ENCODE results near the gene RABGGTA. TPM values are rescaled to one million over a fixed set of nuclear protein-coding genes. Genes with fewer than 3 reads are reported as not detected.

The RABGGTA gene
- total and polyA plus RNA-seq, 10 of the 15 experiments (the other 5 are each of a cell fraction or from before 2014, with no cell fraction given): 19.1 to 75.6 (median 46.9) TPM

DNA sequence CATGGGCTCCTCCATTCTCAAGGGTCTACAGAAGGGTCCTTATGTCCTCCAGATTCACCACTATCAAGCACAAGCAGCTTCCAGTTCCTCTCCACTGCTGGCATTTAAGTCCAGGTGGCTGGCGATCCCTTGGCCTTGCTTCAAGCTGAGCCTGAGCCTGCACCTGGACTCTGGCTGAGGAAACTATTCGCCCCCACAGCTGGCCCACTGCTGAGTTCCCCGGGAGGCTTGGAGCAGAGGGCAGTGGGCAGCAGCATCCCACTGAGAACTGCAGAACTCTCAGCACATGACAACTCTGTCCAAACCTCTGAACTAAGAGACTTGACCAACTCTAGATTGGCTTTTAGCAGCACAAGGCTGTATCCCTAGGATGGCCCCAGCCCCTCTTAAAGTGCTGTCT is 11.3 kb upstream of the RABGGTA start (continued):
- TF ChIP-seq, protein P1, sequence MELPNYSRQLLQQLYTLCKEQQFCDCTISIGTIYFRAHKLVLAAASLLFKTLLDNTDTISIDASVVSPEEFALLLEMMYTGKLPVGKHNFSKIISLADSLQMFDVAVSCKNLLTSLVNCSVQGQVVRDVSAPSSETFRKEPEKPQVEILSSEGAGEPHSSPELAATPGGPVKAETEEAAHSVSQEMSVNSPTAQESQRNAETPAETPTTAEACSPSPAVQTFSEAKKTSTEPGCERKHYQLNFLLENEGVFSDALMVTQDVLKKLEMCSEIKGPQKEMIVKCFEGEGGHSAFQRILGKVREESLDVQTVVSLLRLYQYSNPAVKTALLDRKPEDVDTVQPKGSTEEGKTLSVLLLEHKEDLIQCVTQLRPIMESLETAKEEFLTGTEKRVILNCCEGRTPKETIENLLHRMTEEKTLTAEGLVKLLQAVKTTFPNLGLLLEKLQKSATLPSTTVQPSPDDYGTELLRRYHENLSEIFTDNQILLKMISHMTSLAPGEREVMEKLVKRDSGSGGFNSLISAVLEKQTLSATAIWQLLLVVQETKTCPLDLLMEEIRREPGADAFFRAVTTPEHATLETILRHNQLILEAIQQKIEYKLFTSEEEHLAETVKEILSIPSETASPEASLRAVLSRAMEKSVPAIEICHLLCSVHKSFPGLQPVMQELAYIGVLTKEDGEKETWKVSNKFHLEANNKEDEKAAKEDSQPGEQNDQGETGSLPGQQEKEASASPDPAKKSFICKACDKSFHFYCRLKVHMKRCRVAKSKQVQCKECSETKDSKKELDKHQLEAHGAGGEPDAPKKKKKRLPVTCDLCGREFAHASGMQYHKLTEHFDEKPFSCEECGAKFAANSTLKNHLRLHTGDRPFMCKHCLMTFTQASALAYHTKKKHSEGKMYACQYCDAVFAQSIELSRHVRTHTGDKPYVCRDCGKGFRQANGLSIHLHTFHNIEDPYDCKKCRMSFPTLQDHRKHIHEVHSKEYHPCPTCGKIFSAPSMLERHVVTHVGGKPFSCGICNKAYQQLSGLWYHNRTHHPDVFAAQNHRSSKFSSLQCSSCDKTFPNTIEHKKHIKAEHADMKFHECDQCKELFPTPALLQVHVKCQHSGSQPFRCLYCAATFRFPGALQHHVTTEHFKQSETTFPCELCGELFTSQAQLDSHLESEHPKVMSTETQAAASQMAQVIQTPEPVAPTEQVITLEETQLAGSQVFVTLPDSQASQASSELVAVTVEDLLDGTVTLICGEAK (IDR thresholded peaks at IDR 0.05; ENCODE audit: borderline replicate concordance): no peak

DNA sequence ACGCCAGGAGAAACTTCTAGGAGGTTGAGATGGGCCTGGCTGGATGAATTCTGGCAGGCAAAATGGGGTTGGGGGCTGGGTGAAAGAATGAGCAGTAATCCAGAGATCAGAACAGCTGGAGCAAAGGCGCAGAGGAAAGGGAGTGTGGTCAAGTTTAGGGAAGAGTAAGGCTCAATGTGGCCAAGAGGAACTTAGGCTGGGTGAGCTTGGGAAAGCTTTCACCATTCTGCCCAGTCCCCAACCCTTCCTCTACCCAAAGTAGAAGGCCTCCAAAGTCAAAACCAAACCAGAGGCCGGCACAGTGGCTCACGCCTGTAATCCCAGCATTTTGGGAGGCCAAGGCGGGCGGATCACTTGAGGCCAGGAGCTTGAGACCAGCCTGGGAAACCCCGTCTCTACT is 10.2 kb upstream of the RABGGTA start:
- Histone ChIP-seq H3K27ac (ENCODE audit: control insufficient read depth, insufficient read depth) (no peak overlapping the region), H3K4me1 (ENCODE audit: control insufficient read depth, insufficient read depth, low read length) (peaks cover 36% of the 10 kb centered on the region), H3K36me3 (ENCODE audit: control insufficient read depth in 2 of 2, insufficient read depth in 2 of 2, low read length in 1 of 2) (no peaks in the 10 kb centered on the region), H3K4me2 (ENCODE audit: control insufficient read depth, insufficient read depth) (no peak overlapping the region), H3K27me3 (replicated peaks in 1 of 2; ENCODE audit: control insufficient read depth in 2 of 2, insufficient read depth in 2 of 2, low read length in 1 of 2) (no peaks in the 10 kb centered on the region), H3K9me3 (replicated peaks; ENCODE audit: control insufficient read depth, insufficient read depth, low read length) (no peaks in the 10 kb centered on the region; the same call in 2 of the 3 replicates), H3K4me3 (no peak overlapping the region), H2AFZ (ENCODE audit: control insufficient read depth, low read depth, low read length) (no peak overlapping the region), H4K20me1 (ENCODE audit: control insufficient read depth, insufficient read depth) (no peaks in the 10 kb centered on the region), H3K9ac (ENCODE audit: control insufficient read depth, insufficient read depth, low read length) (no peak overlapping the region), H3K79me2 (ENCODE audit: control insufficient read depth, insufficient read depth, low read length) (no peaks in the 10 kb centered on the region; the same call in 1 of the 2 replicates)
- CTCF ChIA-PET: interaction anchor here (0.6 to 17.1 kb wide), 4 partner anchors 8 to 36 kb away, joined by 3 to 269 read pairs (median 143); partner anchors contain the start of genes DHRS1, NOP9, RABGGTA and TINF2
- POLR2A ChIA-PET: interaction anchor here (0.5 to 1.8 kb wide), 3 partner anchors 12 to 122 kb away, joined by 3 to 5 read pairs (median 4); no protein-coding TSS in a partner anchor
- no TSS peak for BruUV-seq (replicated peaks)
- in situ Hi-C loops (cut with MboI) (no loop called here), intact Hi-C loops (cut with micrococcal nuclease; ENCODE audit: unreplicated experiment) (no loop called here)
- DNase-seq (ENCODE audit: low read depth, low spot score) (no peak), ATAC-seq (no peak), FAIRE-seq (no peak)
- SMC1A ChIA-PET (ENCODE audit: uncharacterized antibody, unreplicated experiment): interaction anchor here (0.8 to 11.8 kb wide), 2 partner anchors 8 to 16 kb away, joined by 3 to 115 read pairs; partner anchors contain the start of genes DHRS1 and NOP9
- RAD21 ChIA-PET (ENCODE audit: unreplicated experiment): interaction anchor here (4.7 to 4.8 kb wide), 2 partner anchors 15 to 39 kb away, joined by 26 to 34 read pairs; partner anchors contain the start of gene TINF2
- 87% methylated on average over 7 of the region's 7 CpGs for WGBS (ENCODE audit: insufficient coverage, insufficient replicate concordance, low lambda C conversion rate, missing lambda C conversion rate)
- TF ChIP-seq NKRF (conservative IDR thresholded peaks at IDR 0.05) (no peak), REST (IDR thresholded peaks at IDR 0.05; ENCODE audit: low read depth, low read length) (no peak), MEF2A (IDR thresholded peaks at IDR 0.05; ENCODE audit: insufficient read depth, low read depth, low read length) (no peak), CREM (IDR thresholded peaks at IDR 0.05; ENCODE audit: low read depth) (no peak), PAX5 (IDR thresholded peaks at IDR 0.05; ENCODE audit: borderline replicate concordance, low read depth, low read length) (no peak), EZH2 (IDR thresholded peaks at IDR 0.05; ENCODE audit: borderline replicate concordance, control insufficient read depth, low read depth, low read length) (no peak), TARDBP (IDR thresholded peaks at IDR 0.05; ENCODE audit: borderline replicate concordance) (no peak), YBX1 (IDR thresholded peaks at IDR 0.05) (no peak), POU2F2 (IDR thresholded peaks at IDR 0.05; ENCODE audit: borderline replicate concordance, low read depth, low read length) (no peak), POLR2A (IDR thresholded peaks at IDR 0.05; ENCODE audit: low read depth, low read length) (no peak), ZZZ3 (IDR thresholded peaks at IDR 0.05; ENCODE audit: control insufficient read depth, insufficient read length, low read depth) (no peak), ZNF24 (IDR thresholded peaks at IDR 0.05) (no peak)

All from GM12878 (cell line).